ENCODE results near the gene DAB1. TPM values are rescaled to one million over a fixed set of nuclear protein-coding genes. Genes with fewer than 3 reads are reported as not detected.

DAB1 gene
- total RNA-seq, 1 donor from 2014 or later: not detected

DNA sequence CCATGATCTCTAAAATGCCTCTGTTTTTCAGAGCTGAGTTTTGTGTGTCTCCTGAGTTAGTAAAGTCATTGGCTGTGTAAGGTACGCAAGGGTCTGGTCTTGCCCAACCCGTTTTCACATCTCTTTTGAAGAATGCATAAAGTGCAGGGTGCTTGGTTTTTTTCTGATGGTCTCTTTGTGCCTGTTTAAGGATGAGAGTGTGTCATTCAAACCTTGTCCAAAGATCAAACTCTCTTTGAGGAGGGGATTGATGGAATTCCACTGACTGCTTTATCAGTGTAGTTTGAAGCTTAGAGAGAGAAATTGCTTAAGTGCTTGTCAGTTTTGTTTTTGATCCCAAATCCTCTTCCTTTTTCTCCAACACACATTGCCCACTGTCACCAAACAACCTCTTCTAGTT, 438.0 kb downstream of the DAB1 start:
- no peak for DNase-seq (ENCODE audit: low read depth in 2 of 2)

DNA sequence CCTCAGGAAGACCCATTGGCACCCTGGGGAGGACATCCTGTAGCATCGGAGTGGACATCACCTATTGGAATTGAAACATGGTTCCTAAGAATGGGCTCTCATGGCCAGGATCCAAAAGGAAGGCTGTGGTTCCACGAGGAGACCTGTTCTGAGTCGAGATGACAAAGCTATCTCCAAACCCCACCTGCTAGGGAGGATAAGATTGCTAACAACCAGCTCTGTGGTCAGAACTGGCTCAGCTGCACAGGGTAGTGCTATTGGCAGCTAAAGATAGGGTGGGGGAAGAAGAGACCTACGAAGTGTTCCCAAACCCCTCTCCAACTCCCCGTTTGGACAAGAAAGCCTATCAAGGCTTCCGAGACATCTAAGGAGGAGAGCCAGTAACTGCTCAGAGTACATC, 440.4 kb downstream of the DAB1 start:
- no peak for DNase-seq (ENCODE audit: low read depth in 2 of 2)

DNA sequence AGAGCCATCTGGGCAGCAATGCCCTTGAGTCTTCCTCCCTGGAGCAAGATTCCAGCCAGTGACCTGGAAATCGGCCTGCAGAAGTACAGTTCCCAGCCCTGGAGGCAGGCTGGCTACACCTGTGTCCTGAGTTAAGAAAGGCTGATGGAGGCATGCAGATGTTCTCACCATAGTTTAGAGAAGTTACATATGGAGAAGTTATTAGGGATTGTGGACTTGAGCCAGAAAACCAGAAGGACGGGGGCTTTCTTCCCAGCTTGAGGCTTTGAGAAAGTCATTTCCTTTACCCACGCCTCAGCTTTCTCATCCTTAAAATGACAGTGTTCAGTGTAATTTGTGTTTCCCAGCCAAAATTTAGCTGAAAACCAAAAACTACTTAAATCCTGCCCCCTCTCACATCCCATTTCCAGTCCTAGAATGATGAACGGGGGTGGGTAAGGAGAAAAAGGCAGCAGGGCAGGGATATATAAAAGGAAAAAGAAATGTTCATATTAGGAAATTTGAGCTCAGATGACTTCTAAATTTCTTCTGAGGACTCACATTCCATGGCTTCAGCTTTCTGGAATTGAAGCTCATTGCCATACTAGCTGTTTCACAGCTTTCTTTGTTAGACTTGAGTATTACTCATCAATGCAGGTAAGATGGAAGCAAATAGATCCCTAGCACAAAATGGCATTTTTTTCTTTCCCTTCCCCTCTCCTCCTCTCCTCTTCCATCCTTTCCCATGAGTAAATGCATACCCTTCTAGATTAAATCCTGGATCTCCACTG, 443.7 kb downstream of the DAB1 start:
- no peak for DNase-seq (ENCODE audit: low read depth in 2 of 2)

DNA sequence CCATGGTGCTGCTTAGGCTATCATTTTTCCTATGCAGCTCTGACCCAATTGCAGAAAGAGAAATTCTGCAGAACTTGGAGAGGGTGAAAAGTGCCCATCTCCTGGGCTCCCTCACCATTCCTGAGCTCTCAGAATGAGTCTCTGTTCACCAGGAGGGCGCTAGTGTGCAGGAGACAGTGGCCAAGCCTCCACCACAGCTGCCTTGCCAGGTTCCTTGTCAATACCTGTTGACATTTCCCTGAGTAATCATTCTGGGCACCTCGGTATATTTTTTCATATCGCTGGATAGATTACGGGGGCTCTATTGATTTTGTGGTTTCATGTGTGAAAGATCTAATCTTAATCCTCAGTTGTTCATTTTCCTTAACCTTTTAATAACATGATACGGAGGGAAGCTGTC, 445.0 kb downstream of the DAB1 start:
- no peak for DNase-seq (ENCODE audit: low read depth in 2 of 2)

DNA sequence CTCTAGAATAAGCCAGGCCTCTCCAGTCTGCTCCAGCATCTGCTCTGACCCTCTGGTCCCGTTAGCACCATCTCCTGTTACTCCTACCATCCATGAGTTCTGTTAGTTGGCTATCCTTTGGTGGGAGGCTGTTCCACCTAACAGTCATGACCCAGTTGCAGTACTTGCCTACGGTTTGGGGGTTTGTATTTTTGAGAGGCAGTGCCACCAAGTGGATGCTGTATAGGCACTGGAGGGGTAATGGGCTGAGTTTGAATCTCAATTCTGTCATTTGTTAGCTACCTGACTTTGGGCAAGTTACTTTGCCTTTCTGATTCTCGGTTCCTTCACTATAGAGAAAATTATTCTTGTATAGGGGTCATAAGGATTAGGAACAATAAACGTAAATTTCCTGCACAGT, 445.9 kb downstream of the DAB1 start:
- no peak for DNase-seq (ENCODE audit: low read depth in 2 of 2)

DNA sequence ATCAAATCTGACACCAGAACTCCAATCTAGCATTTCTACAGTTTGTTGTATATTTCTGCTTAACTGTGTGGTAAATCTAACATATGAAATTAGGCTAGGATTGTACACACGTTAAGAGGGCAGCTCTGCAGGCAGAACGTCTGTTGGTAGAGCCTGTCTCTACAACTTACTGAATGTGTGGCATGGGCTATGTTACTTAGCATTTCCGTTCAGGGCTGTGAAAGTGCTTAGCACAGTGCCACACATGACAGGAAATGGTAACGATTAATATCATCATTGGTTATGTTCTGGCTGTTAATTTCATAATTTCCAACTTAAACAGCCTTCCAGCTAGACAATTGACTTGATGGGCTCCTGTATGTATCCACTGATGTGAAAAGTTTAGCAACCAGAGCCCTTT, 448.4 kb downstream of the DAB1 start:
- no peak for DNase-seq (ENCODE audit: low read depth in 2 of 2)

DNA sequence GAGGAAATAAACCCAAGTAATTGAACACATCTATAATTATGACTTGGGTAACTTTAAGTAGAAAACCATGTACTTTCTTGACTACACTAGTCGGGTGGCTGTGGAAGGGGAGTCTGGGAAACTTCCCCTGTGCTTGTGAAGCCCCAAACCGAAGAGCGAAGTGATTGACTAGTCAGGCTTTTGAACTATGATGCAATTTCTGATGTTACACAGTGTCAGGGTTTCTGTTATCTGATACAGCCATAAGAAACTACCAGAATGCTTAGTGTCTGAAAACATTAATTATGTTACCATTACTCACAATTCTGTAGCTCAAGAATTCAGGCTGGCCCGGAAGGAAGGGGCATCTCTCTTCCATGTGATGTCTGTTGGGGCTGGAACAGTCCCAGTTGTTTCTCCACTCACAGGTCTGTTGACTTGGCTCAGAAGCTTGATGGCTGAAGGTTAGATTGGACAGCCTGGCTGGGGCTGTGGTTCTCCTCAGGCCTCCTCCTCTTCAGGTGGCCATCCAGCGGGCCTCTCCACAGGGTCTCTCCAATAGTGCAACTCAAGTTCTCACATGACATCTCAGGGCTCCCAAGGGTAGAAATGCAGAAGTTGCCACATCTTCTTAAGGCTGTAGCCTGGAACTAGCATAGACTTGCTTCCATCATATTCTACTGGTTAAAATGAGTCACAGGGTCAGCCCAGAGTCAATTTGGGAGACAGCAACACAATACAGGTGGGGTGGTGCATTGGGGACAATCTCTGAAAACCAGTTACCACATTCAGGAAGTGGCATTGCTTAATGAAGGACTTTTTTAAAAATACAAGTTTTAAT, 449.7 kb downstream of the DAB1 start:
- no peak for DNase-seq (ENCODE audit: low read depth in 2 of 2)

DNA sequence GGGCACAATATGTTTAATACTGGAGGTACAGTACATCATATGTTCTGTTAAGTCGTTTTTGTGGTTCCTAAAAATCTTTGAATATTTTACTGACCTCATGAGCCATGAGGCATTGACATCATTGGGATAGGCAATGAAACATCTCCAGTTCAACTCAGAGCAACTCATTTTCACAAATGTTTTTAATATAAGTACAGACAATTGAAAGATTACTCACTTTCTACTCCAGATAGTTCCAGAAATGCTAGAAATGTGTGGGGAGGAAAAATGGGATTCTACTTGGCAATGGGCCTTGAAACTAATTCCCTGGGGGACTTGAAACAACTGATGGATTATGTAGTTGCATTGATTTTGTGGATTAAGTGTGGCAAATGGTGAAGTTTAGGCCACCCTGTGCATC, 450.9 kb downstream of the DAB1 start:
- DNase-seq (ENCODE audit: low read depth in 2 of 2): no peak

DNA sequence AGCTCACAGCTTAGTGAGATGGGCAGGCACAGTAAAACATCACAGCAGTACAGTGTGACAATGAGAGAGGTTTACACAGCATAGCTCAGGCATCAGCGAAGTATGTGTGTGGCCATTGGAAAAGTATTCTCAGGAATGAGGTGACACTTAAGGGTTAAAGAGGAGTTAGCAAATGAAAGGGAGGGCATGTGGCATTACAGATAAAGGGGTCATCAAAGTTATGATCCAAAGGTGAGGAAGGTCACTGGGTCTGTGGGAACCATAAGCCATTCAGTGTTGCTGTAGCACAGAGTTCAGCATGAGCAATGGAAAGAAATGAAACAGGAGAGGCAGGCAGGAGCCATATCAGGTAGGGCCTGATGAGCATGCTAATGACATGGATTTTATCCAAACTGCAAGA, 453.6 kb downstream of the DAB1 start:
- DNase-seq (ENCODE audit: low read depth in 2 of 2): no peak

DNA sequence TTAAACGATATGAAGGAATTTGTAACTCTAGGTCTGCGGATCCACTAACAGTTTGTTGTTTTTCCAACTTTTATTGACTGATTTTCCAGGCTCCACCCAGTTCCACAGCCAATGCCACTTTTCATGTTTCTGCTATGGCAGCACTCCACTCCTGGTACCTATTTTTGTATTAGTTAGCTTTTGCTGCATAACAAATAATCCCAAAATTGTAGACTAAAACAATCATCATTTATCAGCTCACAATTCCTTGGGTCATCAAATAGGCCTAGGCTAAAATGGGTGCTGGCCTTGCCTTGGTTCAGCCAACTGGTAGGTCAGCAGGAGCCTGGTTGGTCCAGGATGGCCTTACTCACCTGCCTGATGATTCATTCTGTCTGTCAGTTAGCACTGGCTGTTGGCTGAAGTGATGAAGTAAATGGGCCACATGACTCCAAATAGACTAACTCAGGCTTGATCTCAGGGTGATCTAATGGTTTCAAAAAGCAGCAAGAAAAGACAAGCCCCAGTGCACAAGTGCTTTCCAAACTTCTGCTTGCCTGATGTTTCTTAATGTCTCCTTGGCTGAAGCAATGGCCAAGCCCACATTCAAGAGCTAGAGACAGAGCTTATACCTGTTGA, 454.9 kb downstream of the DAB1 start:
- no peak for DNase-seq (ENCODE audit: low read depth in 2 of 2)

DNA sequence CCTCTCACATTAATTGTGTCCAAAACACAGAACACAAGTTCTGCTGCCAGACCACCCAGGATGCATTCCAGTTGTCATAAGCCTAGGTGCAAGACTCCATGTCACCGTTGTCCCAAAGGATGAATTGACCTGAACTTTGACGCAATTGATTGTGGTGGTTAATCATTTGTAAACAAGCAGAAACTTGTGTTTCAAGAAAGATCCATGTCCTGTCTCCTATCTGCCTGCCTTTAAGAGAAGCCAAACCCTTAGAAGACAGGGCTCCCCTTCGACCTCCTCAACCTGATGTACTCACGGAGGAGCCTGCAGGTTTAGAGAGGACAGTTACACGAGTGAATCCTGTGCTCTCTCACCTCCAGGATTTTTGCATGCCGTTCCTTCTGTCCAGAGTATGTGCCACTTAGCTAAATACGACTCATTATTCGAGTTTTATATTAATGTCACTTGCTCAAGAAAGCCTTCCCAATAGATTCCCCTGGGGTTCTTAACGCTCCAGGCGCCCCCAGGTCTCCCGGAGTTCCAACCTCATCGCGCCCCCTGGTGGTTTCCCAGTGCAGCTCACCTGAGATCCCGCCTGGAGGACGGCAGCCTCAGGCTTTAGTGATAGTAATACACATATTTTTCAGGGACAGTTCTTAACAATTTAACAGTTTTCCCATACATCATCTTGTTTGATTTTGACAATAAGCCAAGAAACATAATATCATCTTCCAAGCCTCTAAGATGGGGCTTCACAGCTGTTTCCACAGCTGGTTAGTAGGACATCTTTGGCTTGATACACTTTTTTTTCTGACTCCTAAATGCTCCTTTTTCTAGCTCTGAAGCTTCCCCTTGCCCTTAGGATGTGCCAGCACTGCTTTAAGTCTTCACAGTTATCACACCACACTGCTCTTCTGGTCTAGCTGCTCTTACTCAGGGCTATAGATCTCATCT, 455.7 kb downstream of the DAB1 start:
- DNase-seq (ENCODE audit: low read depth in 2 of 2): peak; percentile 37 to 46

DNA sequence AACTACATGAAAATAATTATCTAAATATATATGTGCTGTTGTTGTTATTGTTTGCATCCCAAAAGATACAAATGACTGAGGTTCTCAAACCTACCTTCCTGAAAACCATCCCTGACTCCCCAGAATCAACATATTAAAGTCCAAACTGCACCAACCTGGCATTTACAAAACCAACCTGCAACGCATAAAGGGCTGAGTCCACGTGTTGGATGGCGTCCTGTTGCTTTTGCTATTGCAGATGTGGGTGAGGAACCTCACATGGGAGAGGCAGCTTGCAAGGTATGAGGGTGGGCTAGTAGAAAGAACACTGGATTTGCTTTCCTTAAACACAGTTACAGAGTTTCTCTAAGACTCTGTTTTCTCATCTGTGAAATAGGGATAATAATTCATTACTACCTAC, 456.5 kb downstream of the DAB1 start:
- no peak for DNase-seq (ENCODE audit: low read depth in 2 of 2)

DNA sequence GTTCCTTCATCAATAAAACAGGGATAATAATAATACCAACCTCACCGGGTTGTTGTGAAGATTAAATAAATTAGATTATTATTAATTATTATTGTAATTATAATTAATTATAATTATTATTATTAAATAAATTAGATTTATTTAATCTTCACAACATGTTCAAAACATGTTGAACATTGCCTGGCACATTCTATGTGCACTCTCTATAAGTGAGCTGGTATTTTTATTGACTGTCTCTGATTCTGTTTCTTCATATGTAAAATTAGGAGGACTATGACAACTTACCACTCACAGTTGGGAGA, 457.2 kb downstream of the DAB1 start:
- no peak for DNase-seq (ENCODE audit: low read depth in 2 of 2)

DNA sequence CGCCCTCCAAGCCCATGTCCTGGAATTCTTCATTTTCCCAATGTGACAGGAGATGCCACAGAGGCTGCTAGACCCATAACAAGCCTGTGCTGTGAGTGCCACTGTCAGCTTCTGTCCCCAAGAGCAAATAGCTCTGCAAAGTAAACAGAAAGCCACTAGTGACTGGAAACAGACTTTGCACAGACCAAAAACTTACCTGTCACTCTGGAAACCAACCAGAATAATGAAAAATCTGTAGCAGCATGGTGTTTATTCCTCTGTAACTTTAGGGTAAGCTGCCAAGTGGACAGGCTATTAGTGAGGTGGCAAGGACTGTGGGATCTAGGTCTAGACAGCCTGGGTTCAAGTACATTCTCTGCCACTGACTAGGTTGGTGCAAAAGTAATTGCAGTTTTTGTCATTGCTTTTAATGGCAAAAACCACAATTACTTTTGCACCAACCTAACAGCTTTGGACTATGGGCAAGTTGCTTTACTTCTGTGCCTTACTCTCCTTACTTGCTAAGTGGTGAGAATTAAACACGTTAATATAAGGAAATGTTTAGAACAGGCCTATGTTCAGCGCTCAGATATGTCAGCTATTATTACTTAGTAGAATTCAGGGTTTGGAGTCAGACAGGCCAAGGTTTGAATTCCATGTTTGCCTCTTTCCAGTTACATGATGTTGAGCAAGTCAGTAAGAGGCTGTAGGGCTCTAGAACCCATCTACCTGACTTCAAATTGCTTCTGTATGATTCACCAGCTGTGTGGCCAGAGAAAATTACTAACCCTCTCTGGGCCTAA, 457.8 kb downstream of the DAB1 start, which contains the start of gene C8B:
Gene C8B (minus strand): TSS at position 100 of the 782 bp plus-strand sequence. CDS start 67 bp downstream, at position 33.
- no peak for DNase-seq (ENCODE audit: low read depth in 2 of 2)

DNA sequence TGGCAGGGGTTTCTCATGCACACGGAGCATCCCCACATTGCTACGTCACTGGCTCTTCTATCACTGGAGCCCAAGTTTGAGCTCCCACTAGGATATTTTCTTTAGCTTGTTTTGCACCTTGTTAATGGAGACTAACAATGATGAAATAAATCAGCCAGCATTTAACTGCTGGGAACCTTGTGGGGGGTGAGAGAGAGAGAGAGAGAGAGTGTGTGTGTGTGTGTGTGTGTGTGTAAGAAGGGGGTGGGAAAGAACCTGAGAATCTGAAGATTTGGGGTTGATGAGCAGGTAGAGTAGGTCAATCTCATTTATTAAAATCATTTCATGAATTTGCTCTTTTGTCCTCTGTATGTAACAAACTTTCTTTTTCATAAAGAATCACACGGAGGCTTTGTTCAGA, 458.7 kb downstream of the DAB1 start:
- no peak for DNase-seq (ENCODE audit: low read depth in 2 of 2)

DNA sequence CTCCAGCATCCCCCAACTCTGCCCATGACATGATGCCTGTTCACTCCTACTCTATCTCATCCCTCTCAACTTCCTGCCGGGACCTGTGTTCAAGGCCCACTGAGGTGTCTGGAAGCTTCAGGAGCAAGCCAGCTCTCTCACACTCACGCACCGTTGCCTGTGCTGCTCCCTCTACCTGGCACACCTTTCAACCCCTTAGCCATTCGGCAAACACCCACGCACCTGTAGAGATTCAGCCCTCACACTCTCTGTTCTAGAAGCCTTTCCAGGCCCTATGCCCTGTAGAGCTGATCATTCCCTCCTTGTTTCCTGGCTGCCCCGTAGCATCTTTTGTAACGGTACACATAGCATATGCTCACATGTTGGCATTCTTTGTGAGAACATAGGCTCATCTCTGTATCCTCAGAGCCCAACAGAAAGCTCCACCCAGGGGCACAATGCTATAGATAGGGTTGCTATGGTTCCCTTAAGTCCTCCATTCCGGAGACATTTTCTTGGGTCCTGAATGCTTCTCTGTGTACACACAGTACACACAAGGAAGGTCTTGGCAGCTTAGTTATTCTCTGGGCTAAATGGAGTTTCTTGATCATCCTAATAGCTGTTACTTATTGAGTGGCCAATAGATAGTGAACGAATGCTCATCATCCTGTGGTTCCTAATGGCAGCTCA, 459.4 kb downstream of the DAB1 start:
- DNase-seq (ENCODE audit: low read depth in 2 of 2): no peak

DNA sequence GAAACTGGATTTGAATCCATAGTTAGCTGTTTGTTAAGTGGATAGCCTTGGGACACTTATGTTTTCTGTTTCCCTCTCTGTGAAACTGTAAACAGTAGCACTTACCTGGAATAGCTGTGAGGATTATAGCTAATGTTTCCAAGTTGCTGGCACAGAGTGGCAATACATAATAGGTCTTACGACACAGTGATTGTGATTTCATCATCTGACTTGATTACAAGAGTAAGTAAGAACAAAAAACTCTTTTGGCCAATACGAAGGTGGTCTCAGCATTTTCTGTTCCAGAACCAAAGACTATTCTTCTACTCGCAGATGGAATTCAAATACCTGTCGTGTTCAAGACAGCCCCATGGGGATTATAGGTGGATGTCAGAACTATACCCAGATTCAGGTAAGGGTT, 460.2 kb downstream of the DAB1 start:
- DNase-seq (ENCODE audit: low read depth in 2 of 2): no peak

DNA sequence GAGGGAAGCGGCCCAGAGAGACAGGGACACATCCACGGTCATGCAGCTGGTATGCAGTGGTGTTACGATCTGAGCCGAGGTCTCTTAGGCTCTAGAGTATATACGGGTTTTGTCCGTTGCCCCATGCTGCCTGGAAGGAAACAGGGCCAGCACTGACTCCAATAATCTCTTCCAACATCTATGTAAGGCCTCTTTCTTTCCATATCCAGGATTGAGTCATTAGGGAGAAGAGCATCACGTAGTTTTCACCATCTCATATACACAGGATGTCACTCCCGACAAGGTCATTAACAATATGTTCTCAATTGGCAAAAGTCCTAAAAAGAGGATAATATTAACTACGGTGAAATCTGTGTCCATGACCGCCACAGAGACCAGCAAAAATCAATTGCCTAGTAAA, 462.4 kb downstream of the DAB1 start:
- DNase-seq (ENCODE audit: low read depth in 2 of 2): peak; percentile 8 to 78

DNA sequence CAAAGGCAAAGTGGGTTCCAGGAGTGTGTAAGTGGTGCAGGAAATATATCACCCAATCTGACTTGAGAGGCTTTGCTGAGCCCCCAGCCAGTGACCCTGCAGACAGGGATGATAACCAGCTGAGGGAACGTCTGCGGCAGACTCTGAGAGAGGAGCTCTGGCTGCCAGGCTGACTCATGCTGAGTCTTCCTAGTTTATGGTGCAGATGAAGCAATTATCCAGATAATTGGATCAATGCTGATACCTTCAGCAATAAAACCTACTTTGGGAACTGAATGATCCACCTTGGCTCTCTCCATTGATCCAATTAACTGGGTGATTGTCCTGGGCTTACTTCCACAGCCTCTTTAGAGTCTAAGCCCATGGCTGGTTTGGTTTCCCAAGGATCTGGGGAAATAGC, 465.3 kb downstream of the DAB1 start:
- no peak for DNase-seq (ENCODE audit: low read depth in 2 of 2)

DNA sequence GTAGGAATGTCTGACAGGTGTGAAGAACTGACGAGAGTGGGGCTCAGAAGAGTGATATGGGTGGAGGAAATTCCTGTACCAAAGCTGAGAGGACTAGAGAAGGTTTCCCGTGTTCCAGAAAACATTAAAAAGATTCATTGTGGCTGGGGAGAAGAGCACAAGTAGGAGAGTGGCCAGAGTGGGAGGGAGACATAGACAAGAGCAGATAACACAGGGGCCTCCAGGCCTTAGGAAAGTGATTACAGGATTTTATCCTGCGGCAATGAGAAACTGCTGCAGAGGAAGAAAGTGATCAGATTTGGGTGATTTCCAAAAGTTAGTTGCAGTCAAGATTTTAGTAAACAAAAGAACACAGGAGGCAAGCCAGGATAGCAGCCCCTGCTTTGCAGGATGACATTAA, 465.9 kb downstream of the DAB1 start:
- DNase-seq (ENCODE audit: low read depth in 2 of 2): no peak

Measured in lung microvascular endothelial cell (primary cell).